HEK293 (cell line): ENCODE results near the gene STK39.

ENCODE experiments used
- TCF7L2 ChIP-seq: IDR thresholded peaks from 2 replicates; pipeline ENCODE4 v1.6.1; 2011; ENCODE audit warnings: low read depth, mild to moderate bottlenecking, inconsistent platforms, low read length, moderate library complexity, borderline replicate concordance
- TF ChIP-seq, protein P1 (sequence below): fragments of 450-650 bp; formaldehyde crosslinking; IDR thresholded peaks from 2 replicates; pipeline ENCODE4 v1.5.1; 2016; ENCODE audit warnings: missing biosample characterization, missing genetic modification characterization

DNA sequence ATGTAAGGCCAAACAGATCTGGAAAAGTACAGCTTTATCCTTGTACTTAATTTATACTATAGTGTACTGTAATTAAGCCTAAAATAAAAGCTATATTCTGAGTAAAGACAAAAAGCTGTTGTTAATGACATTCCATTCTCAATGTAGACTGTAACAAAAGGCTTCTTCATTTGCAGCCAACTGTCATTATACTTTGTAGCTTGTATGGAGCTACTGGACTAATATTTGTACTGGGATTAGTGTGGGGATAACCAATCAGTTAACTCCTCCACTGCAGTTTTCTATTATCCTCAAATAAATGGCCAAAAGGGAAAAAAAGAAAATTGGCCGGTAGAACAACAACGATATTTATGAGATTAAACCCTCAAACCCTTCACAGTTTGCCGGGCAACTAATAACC, 66.5 kb downstream of the STK39 start:
- no peak for TF ChIP-seq TCF7L2
- TF ChIP-seq, protein P1, sequence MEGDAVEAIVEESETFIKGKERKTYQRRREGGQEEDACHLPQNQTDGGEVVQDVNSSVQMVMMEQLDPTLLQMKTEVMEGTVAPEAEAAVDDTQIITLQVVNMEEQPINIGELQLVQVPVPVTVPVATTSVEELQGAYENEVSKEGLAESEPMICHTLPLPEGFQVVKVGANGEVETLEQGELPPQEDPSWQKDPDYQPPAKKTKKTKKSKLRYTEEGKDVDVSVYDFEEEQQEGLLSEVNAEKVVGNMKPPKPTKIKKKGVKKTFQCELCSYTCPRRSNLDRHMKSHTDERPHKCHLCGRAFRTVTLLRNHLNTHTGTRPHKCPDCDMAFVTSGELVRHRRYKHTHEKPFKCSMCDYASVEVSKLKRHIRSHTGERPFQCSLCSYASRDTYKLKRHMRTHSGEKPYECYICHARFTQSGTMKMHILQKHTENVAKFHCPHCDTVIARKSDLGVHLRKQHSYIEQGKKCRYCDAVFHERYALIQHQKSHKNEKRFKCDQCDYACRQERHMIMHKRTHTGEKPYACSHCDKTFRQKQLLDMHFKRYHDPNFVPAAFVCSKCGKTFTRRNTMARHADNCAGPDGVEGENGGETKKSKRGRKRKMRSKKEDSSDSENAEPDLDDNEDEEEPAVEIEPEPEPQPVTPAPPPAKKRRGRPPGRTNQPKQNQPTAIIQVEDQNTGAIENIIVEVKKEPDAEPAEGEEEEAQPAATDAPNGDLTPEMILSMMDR (tag by site-specific recombination), result no peak
